ENCODE results near the gene PFAS. TPM values are rescaled to one million over a fixed set of nuclear protein-coding genes. Genes with fewer than 3 reads are reported as not detected.
A peak's percentile ranks its signal among the peaks of the same experiment; 100 is the strongest.

The PFAS gene
- total and polyA plus RNA-seq, 2 of the 8 experiments (the other 6 are each of a cell fraction or from before 2014, with no cell fraction given) = 88.4 to 248 TPM

DNA sequence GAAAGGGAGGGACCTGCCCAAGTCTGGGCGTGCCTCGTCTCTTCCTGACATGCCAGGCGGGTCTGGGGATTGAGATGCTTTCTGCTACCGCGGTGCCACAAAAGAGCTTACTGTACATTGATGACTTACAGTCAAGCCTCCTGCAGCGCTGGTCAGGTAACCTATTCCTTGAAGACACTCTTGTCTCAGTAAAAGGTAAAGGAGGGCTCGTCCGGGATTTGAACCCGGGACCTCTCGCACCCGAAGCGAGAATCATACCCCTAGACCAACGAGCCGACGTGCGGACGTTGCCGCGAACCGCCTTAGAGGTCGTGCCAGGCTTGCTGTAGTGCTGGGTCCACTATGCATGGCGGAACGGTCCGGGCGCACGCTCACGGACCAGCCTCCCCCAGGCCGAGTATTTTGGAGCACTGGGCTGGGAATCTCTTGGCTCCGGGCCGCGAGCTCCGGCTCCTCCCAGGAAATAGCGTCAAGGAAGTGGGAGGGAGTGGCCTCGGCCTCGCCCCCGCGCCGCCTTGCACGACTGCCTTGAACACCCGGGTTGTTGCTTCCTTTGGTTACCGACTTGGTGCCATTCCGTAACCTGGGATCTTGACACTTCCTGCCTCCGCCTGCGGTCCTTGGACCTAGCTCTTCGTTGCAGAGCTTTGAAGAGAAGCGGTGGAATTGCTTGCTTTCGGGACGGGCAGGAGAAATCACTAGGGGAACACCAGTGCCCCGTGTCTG is 26.3 kb upstream of the PFAS start:
- Histone ChIP-seq H3K36me3 (ENCODE audit: control insufficient read depth in 2 of 4, insufficient read depth in 4 of 4, low read length in 3 of 4) (peaks cover 0 to 5% (median 0%) of the 10 kb centered on the region in 4 experiments; a peak in 2 of 8 replicates), H3K23me2 (ENCODE audit: low read depth, low read length) (peaks cover 19% of the 10 kb centered on the region), H3K9me3 (ENCODE audit: insufficient read depth in 2 of 2, low read depth in 1 of 2, low read length in 1 of 2) (no peaks in the 10 kb centered on the region), H2AFZ (ENCODE audit: low read length) (no peak overlapping the region), H3K56ac (replicated peaks; ENCODE audit: insufficient read length, low read depth, low read length) (peak overlapping the region; percentile 88), H3K9ac (replicated peaks in 1 of 4; ENCODE audit: extremely low read depth in 1 of 4, low read depth in 3 of 4, low read length in 3 of 4) (peak overlapping the region in 3 of 4 experiments; percentile 39 to 73 (median 73); a peak in 5 of 7 replicates), H3K79me2 (ENCODE audit: control insufficient read depth in 1 of 2, insufficient read depth in 2 of 2, low read length in 2 of 2) (no peaks in the 10 kb centered on the region), H3K18ac (ENCODE audit: extremely low read depth, low read length) (peak overlapping the region; percentile 96), H2BK120ac (replicated peaks; ENCODE audit: low read depth, low read length) (peak overlapping the region; percentile 9), H4K8ac (ENCODE audit: extremely low read depth, insufficient read depth, low read length) (0 out of 2 replicates have a peak overlapping the region, but pooled peaks have one; percentile 74), H3K23ac (ENCODE audit: insufficient read length) (no peak overlapping the region), H2BK5ac (ENCODE audit: low read depth, low read length) (peak overlapping the region; percentile 89; the same call in 1 of the 2 replicates), H4K20me1 (replicated peaks in 1 of 2; ENCODE audit: control insufficient read depth in 1 of 2, insufficient read depth in 2 of 2, low read length in 2 of 2) (peaks cover 2 to 6% of the 10 kb centered on the region in 2 experiments), H3K27ac (ENCODE audit: low read depth, low read length) (peak overlapping the region; percentile 84; the same call in 1 of the 2 replicates), H2BK15ac (ENCODE audit: low read length) (peak overlapping the region; percentile 88; the same call in 1 of the 2 replicates), H3K4me3 (ENCODE audit: extremely low read depth in 1 of 4, insufficient read depth in 2 of 4, low read depth in 3 of 4, low read length in 4 of 4) (peak overlapping the region; percentile 67 to 97 (median 88)), H2AK5ac (ENCODE audit: low read depth, low read length) (no peak overlapping the region), H3K79me1 (ENCODE audit: low read depth, low read length) (no peaks in the 10 kb centered on the region), H3K14ac (ENCODE audit: insufficient read length) (no peak overlapping the region), H3K4me2 (ENCODE audit: insufficient read depth in 1 of 2, low read depth in 2 of 2, low read length in 2 of 2) (peak overlapping the region; percentile 89 to 96), H3K27me3 (replicated peaks in 1 of 4; ENCODE audit: control insufficient read depth in 3 of 4, extremely low read depth in 1 of 4, insufficient read depth in 3 of 4, low read length in 3 of 4) (no peaks in the 10 kb centered on the region), H2BK20ac (ENCODE audit: low read length) (no peak overlapping the region), H4K5ac (ENCODE audit: insufficient read length, low read depth, low read length) (peak overlapping the region; percentile 69), H3K4me1 (replicated peaks in 1 of 4; ENCODE audit: control insufficient read depth in 3 of 4, insufficient read depth in 4 of 4, low read length in 3 of 4) (peaks cover 0 to 15% (median 2%) of the 10 kb centered on the region in 4 experiments; a peak in 4 of 7 replicates), H2BK12ac (ENCODE audit: low read depth, low read length) (no peak overlapping the region), H3K4ac (replicated peaks; ENCODE audit: insufficient read length, low read depth, low read length) (peak overlapping the region; percentile 92), H4K91ac (replicated peaks; ENCODE audit: insufficient read length, low read length) (peak overlapping the region; percentile 25)
- ChIA-PET CTCF (ENCODE audit: partially characterized antibody) (interaction anchor here (0.9 to 4.1 kb wide), 10 partner anchors 10 to 161 kb away, joined by 3 to 26 read pairs (median 4); no protein-coding TSS in a partner anchor), POLR2A (ENCODE audit: partially characterized antibody) (interaction anchor here (0.6 to 53.4 kb wide), 19 partner anchors 14 to 535 kb away, joined by 3 to 1521 read pairs (median 6); partner anchors contain the start of genes AURKB, BORCS6, CTC1 and KRABD2)
- no peak for FAIRE-seq
- 1% methylated on average over 49 of the region's 49 CpGs; no CpG with 5 or more reads in 1 of the 2 experiments for WGBS, 2 experiments (ENCODE audit: extremely low coverage in 1 of 2, insufficient coverage in 1 of 2, insufficient read length in 1 of 2, insufficient replicate concordance in 2 of 2, low coverage in 1 of 2, low lambda C conversion rate in 2 of 2, missing lambda C conversion rate in 1 of 2)
- peak; percentile 83 to 98 for DNase-seq (ENCODE audit: low read depth in 1 of 2, low spot score in 2 of 2)
- TF ChIP-seq POLR2A (IDR thresholded peaks at IDR 0.05; ENCODE audit: control extremely low read depth in 1 of 2, low read depth in 2 of 2, low read length in 2 of 2) = peak in 1 of 2 experiments; percentile 16; a peak in 1 of 3 replicates
- 0 out of 2 replicates have a peak, but pooled peaks have one; percentile 2 for TF ChIP-seq E2F6 (IDR thresholded peaks at IDR 0.05)
- TF ChIP-seq CBX8 (IDR thresholded peaks at IDR 0.05; ENCODE audit: borderline replicate concordance, low read depth, low read length) = no peak
- no peak; the same call in 1 of the 2 replicates for TF ChIP-seq ATF2 (IDR thresholded peaks at IDR 0.05; ENCODE audit: low read length)
- TF ChIP-seq BACH1 (IDR thresholded peaks at IDR 0.05; ENCODE audit: low read length) = no peak
- TF ChIP-seq EP300 (IDR thresholded peaks at IDR 0.05; ENCODE audit: borderline replicate concordance in 1 of 2, low read depth in 2 of 2, low read length in 2 of 2) = no peak
- no peak for TF ChIP-seq CHD1 (IDR thresholded peaks at IDR 0.05; ENCODE audit: low read depth, low read length)
- TF ChIP-seq SIX5 (IDR thresholded peaks at IDR 0.05; ENCODE audit: low read depth, low read length) = no peak
- no peak for TF ChIP-seq JUND (IDR thresholded peaks at IDR 0.05; ENCODE audit: low read length)
